GM23338 (cell line): ENCODE results near the gene SEMA6C. TPM values are rescaled to one million over a fixed set of nuclear protein-coding genes. Genes with fewer than 3 reads are reported as not detected.

Experiments
- ATAC-seq: fragments of 200-7000 bp; cut with Tn5 transposase; 3 replicates; pipeline ENCODE4 v1.9.1; 2020
- DNase-seq: peaks from one replicate; pipeline ENCODE4 v3.0.0-alpha.2; 2015; ENCODE audit warnings: low spot score
- H2AFZ ChIP-seq: fragments of 200-600 bp; sonication (generic); 2 replicates; pipeline ENCODE4 v1.8.0; 2016; ENCODE audit warnings: antibody characterized with exemption, mild to moderate bottlenecking, moderate library complexity
- H3F3A ChIP-seq: fragments of 200-600 bp; sonication (generic); replicated peaks from 2 replicates; pipeline ENCODE4 v1.8.0; 2017; ENCODE audit warnings: antibody characterized with exemption, mixed run types, low read depth
- H3K27ac ChIP-seq: fragments of 200-600 bp; sonication (generic); 2 replicates; pipeline ENCODE4 v1.6.1; 2016; ENCODE audit warnings: low read depth
- H3K27me3 ChIP-seq: fragments of 200-600 bp; sonication (generic); 2 replicates; pipeline ENCODE4 v1.8.0; 2016; ENCODE audit warnings: mild to moderate bottlenecking, mixed run types, moderate library complexity; ENCODE audit not compliant: insufficient read depth
- H3K36me3 ChIP-seq: fragments of 200-600 bp; sonication (generic); 2 replicates; pipeline ENCODE4 v1.8.0; 2016; ENCODE audit warnings: mild to moderate bottlenecking; ENCODE audit not compliant: insufficient read depth
- H3K4me1 ChIP-seq: fragments of 200-600 bp; sonication (generic); 2 replicates; pipeline ENCODE4 v1.8.0; 2016; ENCODE audit warnings: mild to moderate bottlenecking, moderate library complexity; ENCODE audit not compliant: insufficient read depth
- H3K4me2 ChIP-seq: fragments of 200-600 bp; sonication (generic); 2 replicates; pipeline ENCODE4 v1.7.1; 2017; ENCODE audit warnings: mixed run types
- H3K4me3 ChIP-seq: fragments of 200-600 bp; sonication (generic); 2 replicates; pipeline ENCODE4 v1.6.1; 2016; ENCODE audit warnings: mixed run types
- H3K79me2 ChIP-seq: fragments of 200-600 bp; sonication (generic); replicated peaks from 2 replicates; pipeline ENCODE4 v1.8.0; 2017; ENCODE audit warnings: mild to moderate bottlenecking; ENCODE audit not compliant: insufficient read depth
- H3K9me2 ChIP-seq: fragments of 200-600 bp; sonication (generic); 2 replicates; pipeline ENCODE4 v1.8.0; 2017; ENCODE audit not compliant: insufficient read depth
- H4K20me1 ChIP-seq: fragments of 200-600 bp; sonication (generic); replicated peaks from 2 replicates; pipeline ENCODE4 v1.8.0; 2017; ENCODE audit warnings: mild to moderate bottlenecking; ENCODE audit not compliant: insufficient read depth
- H3K27ac Mint-ChIP-seq: 2 replicates; pipeline ENCODE4 v1.8.0; 2020; ENCODE audit warnings: inconsistent platforms, mild to moderate bottlenecking, moderate library complexity, mixed read lengths
- H3K27me3 Mint-ChIP-seq: 3 replicates; pipeline ENCODE4 v1.8.0; 2022; ENCODE audit warnings: low read depth, mild to moderate bottlenecking, moderate library complexity, mixed read lengths, inconsistent platforms; ENCODE audit not compliant: insufficient read depth, poor library complexity
- H3K36me3 Mint-ChIP-seq: 3 replicates; pipeline ENCODE4 v1.8.0; 2021; ENCODE audit warnings: low read depth, mild to moderate bottlenecking, inconsistent platforms, moderate library complexity, mixed read lengths
- H3K4me1 Mint-ChIP-seq: 3 replicates; pipeline ENCODE4 v1.8.0; 2020; ENCODE audit warnings: mild to moderate bottlenecking, inconsistent platforms, mixed read lengths
- H3K4me3 Mint-ChIP-seq: 3 replicates; pipeline ENCODE4 v1.8.0; 2021; ENCODE audit warnings: moderate library complexity, mild to moderate bottlenecking, inconsistent platforms, mixed read lengths
- H3K9me3 Mint-ChIP-seq: 3 replicates; pipeline ENCODE4 v1.8.0; 2020; ENCODE audit warnings: moderate library complexity, mild to moderate bottlenecking, inconsistent platforms, mixed read lengths
- CREB1 ChIP-seq: fragments of 250-450 bp; sonication (Bioruptor Pico); IDR thresholded peaks from 2 replicates; pipeline ENCODE4 v1.5.0; 2020; ENCODE audit warnings: low read depth, mild to moderate bottlenecking, moderate library complexity
- EZH2 ChIP-seq: fragments of 200-600 bp; sonication (generic); IDR thresholded peaks from one replicate; pipeline ENCODE4 v1.8.0; 2017; ENCODE audit warnings: antibody characterized with exemption, mild to moderate bottlenecking, low read depth; ENCODE audit not compliant: unreplicated experiment
- EZH2phosphoT487 ChIP-seq: fragments of 200-600 bp; sonication (generic); IDR thresholded peaks from one replicate; pipeline ENCODE4 v1.8.1; 2018; ENCODE audit warnings: antibody characterized with exemption; ENCODE audit not compliant: unreplicated experiment
- JUNB ChIP-seq: IDR thresholded peaks from one replicate; pipeline ENCODE4 v1.6.1; 2016; ENCODE audit warnings: antibody characterized with exemption; ENCODE audit not compliant: unreplicated experiment
- NANOG ChIP-seq: IDR thresholded peaks from 2 replicates; pipeline ENCODE4 v1.6.1; 2016; ENCODE audit warnings: antibody characterized with exemption, borderline replicate concordance
- POLR2AphosphoS5 ChIP-seq: IDR thresholded peaks from 2 replicates; pipeline ENCODE4 v1.6.1; 2016; ENCODE audit warnings: antibody characterized with exemption, low read depth
- REST ChIP-seq: IDR thresholded peaks from one replicate; pipeline ENCODE4 v1.6.1; 2018; ENCODE audit warnings: antibody characterized with exemption; ENCODE audit not compliant: unreplicated experiment
- STAT1 ChIP-seq: IDR thresholded peaks from one replicate; pipeline ENCODE4 v1.6.1; 2016; ENCODE audit warnings: antibody characterized with exemption; ENCODE audit not compliant: unreplicated experiment
- ZNF114 ChIP-seq: fragments of 250-450 bp; sonication (Bioruptor Pico); IDR thresholded peaks from 2 replicates; pipeline ENCODE4 v1.5.0; 2020; ENCODE audit warnings: mild to moderate bottlenecking, moderate library complexity
- ZNF331 ChIP-seq: fragments of 250-450 bp; sonication (Bioruptor Pico); IDR thresholded peaks from 2 replicates; pipeline ENCODE4 v1.5.0; 2020; ENCODE audit warnings: low read depth, mild to moderate bottlenecking, moderate library complexity
- polyA plus RNA-seq: library from polyadenylated mRNA; unstranded; fragments of >200 nt; fragmentation: Nextera tagmentation; extraction: Ambion mirVana; gene quantifications from 2 replicates; pipeline ENCODE4 v1.2.1, GENCODE V29; 2016
- total RNA-seq: library from RNA; depleted of rRNA; stranded (reverse); fragments of >200 nt; shearing (Covaris generic); gene quantifications from 2 replicates; pipeline ENCODE4 v1.2.3, GENCODE V29; 2014
- TF ChIP-seq, protein P1 (sequence below): IDR thresholded peaks from 2 replicates; pipeline ENCODE4 v1.6.1; 2016; ENCODE audit warnings: antibody characterized with exemption
- TF ChIP-seq, protein P2 (sequence below), 2 experiments: fragments of 200-600 bp in 1 of 2; sonication (generic) in 1 of 2; conservative IDR thresholded peaks; 2 replicates each; pipeline versions ENCODE4 v1.5.1 to v1.6.1; 2016 to 2017; ENCODE audit warnings: antibody characterized with exemption in 2 of 2, low read depth in 2 of 2, mild to moderate bottlenecking in 2 of 2, moderate library complexity in 1 of 2

Gene SEMA6C
- total and polyA plus RNA-seq, 2 experiments from 2014 or later: 6.2 to 12.3 TPM

DNA sequence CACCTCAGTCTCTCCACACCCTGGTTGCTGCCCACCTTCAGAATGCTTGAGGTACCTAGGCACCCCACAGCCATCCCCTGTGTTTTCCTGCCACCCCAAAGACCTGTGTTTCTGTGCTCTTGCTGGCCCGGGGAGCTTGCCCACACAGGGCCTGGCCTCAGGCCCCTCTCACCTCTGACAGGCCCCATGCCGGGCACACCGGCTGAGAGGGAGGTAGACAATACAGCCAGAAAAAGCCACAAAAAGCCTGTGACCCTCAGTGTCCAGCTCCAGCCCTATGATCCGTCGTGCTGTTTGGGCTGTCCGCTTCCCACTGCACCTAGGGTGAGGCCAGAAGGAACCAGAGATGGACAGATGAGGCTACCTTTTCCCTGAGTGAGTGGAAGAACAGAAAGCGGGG is 11.4 kb downstream of the SEMA6C start:
- TF ChIP-seq, protein P1, sequence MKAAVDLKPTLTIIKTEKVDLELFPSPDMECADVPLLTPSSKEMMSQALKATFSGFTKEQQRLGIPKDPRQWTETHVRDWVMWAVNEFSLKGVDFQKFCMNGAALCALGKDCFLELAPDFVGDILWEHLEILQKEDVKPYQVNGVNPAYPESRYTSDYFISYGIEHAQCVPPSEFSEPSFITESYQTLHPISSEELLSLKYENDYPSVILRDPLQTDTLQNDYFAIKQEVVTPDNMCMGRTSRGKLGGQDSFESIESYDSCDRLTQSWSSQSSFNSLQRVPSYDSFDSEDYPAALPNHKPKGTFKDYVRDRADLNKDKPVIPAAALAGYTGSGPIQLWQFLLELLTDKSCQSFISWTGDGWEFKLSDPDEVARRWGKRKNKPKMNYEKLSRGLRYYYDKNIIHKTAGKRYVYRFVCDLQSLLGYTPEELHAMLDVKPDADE: no peak
- TF ChIP-seq JUNB (no peak), ZNF331 (CRISPR knock-in tag) (no peak), EZH2 (no peak)
- Mint-ChIP-seq H3K27ac (no peak overlapping the region), H3K4me1 (peaks cover 11% of the 10 kb centered on the region), H3K9me3 (no peaks in the 10 kb centered on the region), H3K36me3 (peaks cover 34% of the 10 kb centered on the region), H3K4me3 (no peak overlapping the region), H3K27me3 (peaks cover 43% of the 10 kb centered on the region)
- no peak overlapping the region for H3K4me3 ChIP-seq
- no peaks in the 10 kb centered on the region for H3K36me3 ChIP-seq
- H4K20me1 ChIP-seq: no peaks in the 10 kb centered on the region; the same call in 1 of the 2 replicates
- no peaks in the 10 kb centered on the region for H3K79me2 ChIP-seq
- H3K9me2 ChIP-seq: no peaks in the 10 kb centered on the region
- no peak for ATAC-seq
- peaks cover 14% of the 10 kb centered on the region; the same call in 1 of the 2 replicates for H3K4me1 ChIP-seq
- H3K27ac ChIP-seq: no peak overlapping the region
- peaks cover 38% of the 10 kb centered on the region for H3K27me3 ChIP-seq
- H2AFZ ChIP-seq: no peak overlapping the region
- peaks cover 4% of the 10 kb centered on the region; the same call in 1 of the 2 replicates for H3F3A ChIP-seq
- no peak for DNase-seq
- H3K4me2 ChIP-seq: no peak overlapping the region

- Histone ChIP-seq H3K27me3 (peaks cover 38% of the 10 kb centered on the region), H4K20me1 (no peaks in the 10 kb centered on the region; the same call in 1 of the 2 replicates), H3K4me3 (no peak overlapping the region), H3K27ac (no peak overlapping the region), H3K4me2 (no peak overlapping the region), H3K4me1 (peaks cover 15% of the 10 kb centered on the region; the same call in 1 of the 2 replicates), H3F3A (peaks cover 4% of the 10 kb centered on the region; the same call in 1 of the 2 replicates), H2AFZ (no peak overlapping the region), H3K36me3 (no peaks in the 10 kb centered on the region), H3K79me2 (no peaks in the 10 kb centered on the region), H3K9me2 (no peaks in the 10 kb centered on the region)
- H3K4me1 Mint-ChIP-seq: peaks cover 11% of the 10 kb centered on the region
- ATAC-seq (no peak), DNase-seq (no peak)
- peak overlapping the region; percentile 23; the same call in 1 of the 3 replicates for H3K4me3 Mint-ChIP-seq
- peaks cover 42% of the 10 kb centered on the region for H3K27me3 Mint-ChIP-seq
- no peak overlapping the region for H3K27ac Mint-ChIP-seq
- H3K36me3 Mint-ChIP-seq: peaks cover 34% of the 10 kb centered on the region
- H3K9me3 Mint-ChIP-seq: no peaks in the 10 kb centered on the region
- no peak for TF ChIP-seq EZH2
- no peak for TF ChIP-seq NANOG
- TF ChIP-seq, protein P1: no peak
- no peak for TF ChIP-seq POLR2AphosphoS5
- no peak for TF ChIP-seq CREB1 (CRISPR knock-in tag)
- TF ChIP-seq EZH2phosphoT487: no peak
- TF ChIP-seq ZNF114: no peak
- TF ChIP-seq, protein P2, sequence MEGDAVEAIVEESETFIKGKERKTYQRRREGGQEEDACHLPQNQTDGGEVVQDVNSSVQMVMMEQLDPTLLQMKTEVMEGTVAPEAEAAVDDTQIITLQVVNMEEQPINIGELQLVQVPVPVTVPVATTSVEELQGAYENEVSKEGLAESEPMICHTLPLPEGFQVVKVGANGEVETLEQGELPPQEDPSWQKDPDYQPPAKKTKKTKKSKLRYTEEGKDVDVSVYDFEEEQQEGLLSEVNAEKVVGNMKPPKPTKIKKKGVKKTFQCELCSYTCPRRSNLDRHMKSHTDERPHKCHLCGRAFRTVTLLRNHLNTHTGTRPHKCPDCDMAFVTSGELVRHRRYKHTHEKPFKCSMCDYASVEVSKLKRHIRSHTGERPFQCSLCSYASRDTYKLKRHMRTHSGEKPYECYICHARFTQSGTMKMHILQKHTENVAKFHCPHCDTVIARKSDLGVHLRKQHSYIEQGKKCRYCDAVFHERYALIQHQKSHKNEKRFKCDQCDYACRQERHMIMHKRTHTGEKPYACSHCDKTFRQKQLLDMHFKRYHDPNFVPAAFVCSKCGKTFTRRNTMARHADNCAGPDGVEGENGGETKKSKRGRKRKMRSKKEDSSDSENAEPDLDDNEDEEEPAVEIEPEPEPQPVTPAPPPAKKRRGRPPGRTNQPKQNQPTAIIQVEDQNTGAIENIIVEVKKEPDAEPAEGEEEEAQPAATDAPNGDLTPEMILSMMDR (conservative IDR thresholded peaks at IDR 0.05; ENCODE audit: low read depth in 2 of 2): no peak
- no peak for TF ChIP-seq REST
- no peak for TF ChIP-seq JUNB
- TF ChIP-seq STAT1: no peak
Measured at GRCh38 chr1:151134396-151134795, 12.0 kb downstream of the SEMA6C start.
